Liver (tissue), 9 donors: ENCODE data around the gene PROX2. TPM values are rescaled to one million over a fixed set of nuclear protein-coding genes. Genes with fewer than 3 reads are reported as not detected.

Experiments used
- DNase-seq: peaks from one replicate; pipeline ENCODE4 v3.0.0-alpha.2; 2017; ENCODE audit warnings: low spot score
- H3K27ac ChIP-seq, 2 donors: one replicate each; pipeline ENCODE4 v1.7.0; 2013; ENCODE audit warnings: inconsistent platforms in 2 of 2, low read length in 2 of 2, control low read depth in 1 of 2, low read depth in 1 of 2, mild to moderate bottlenecking in 1 of 2
- H3K27me3 ChIP-seq, 4 donors: one replicate each; pipeline versions ENCODE4 v1.6.1 to v1.7.0; 2013; ENCODE audit warnings: low read length in 3 of 4, inconsistent platforms in 1 of 4, mild to moderate bottlenecking in 1 of 4, moderate library complexity in 1 of 4; ENCODE audit not compliant: control insufficient read depth in 4 of 4, insufficient read depth in 4 of 4
- H3K36me3 ChIP-seq, 4 donors: one replicate each; pipeline versions ENCODE4 v1.6.1 to v1.7.0; 2013; ENCODE audit warnings: low read length in 3 of 4, mild to moderate bottlenecking in 3 of 4, low read depth in 1 of 4, moderate library complexity in 1 of 4; ENCODE audit not compliant: control insufficient read depth in 4 of 4, insufficient read depth in 3 of 4
- H3K4me1 ChIP-seq, 4 donors: one replicate each; pipeline versions ENCODE4 v1.6.1 to v1.7.0; 2013; ENCODE audit warnings: low read length in 3 of 4, mild to moderate bottlenecking in 3 of 4, moderate library complexity in 1 of 4; ENCODE audit not compliant: control insufficient read depth in 4 of 4, insufficient read depth in 4 of 4
- H3K4me3 ChIP-seq, 3 donors: one replicate each; pipeline versions ENCODE4 v1.6.1 to v1.7.0; 2013; ENCODE audit warnings: low read length in 3 of 3, control low read depth in 1 of 3, low read depth in 1 of 3, mild to moderate bottlenecking in 1 of 3
- H3K9ac ChIP-seq, 2 donors: one replicate each; pipeline ENCODE4 v1.7.0; 2013; ENCODE audit warnings: low read length in 2 of 2, mild to moderate bottlenecking in 2 of 2, moderate library complexity in 2 of 2, control low read depth in 1 of 2, low read depth in 1 of 2
- H3K9me3 ChIP-seq, 4 donors: one replicate each; pipeline versions ENCODE4 v1.6.1 to v1.7.0; 2013; ENCODE audit warnings: low read length in 3 of 4; ENCODE audit not compliant: control insufficient read depth in 4 of 4
- ATF3 ChIP-seq: IDR thresholded peaks from 2 replicates; pipeline ENCODE4 v1.6.1; 2016; ENCODE audit warnings: antibody characterized with exemption
- CTCF ChIP-seq: fragments of 150-350 bp; IDR thresholded peaks from 2 replicates; pipeline ENCODE4 v1.5.1; 2017; ENCODE audit warnings: improper control_type of control experiment, low read depth, low read length; ENCODE audit not compliant: missing input control
- EGR1 ChIP-seq, 2 donors: IDR thresholded peaks; 2 replicates each; pipeline ENCODE4 v1.6.1; 2016 to 2018; ENCODE audit warnings: antibody characterized with exemption in 2 of 2, low read depth in 2 of 2
- FOXA1 ChIP-seq: IDR thresholded peaks from 2 replicates; pipeline ENCODE4 v1.6.1; 2016; ENCODE audit warnings: antibody characterized with exemption
- FOXA2 ChIP-seq: IDR thresholded peaks from 2 replicates; pipeline ENCODE4 v1.6.1; 2016; ENCODE audit warnings: antibody characterized with exemption
- GABPA ChIP-seq, 2 donors: IDR thresholded peaks in 1 of 2; conservative IDR thresholded peaks in 1 of 2; 2 replicates each; pipeline ENCODE4 v1.6.1; 2016; ENCODE audit warnings: antibody characterized with exemption in 2 of 2, mild to moderate bottlenecking in 1 of 2, moderate library complexity in 1 of 2
- HNF4A ChIP-seq, 2 donors: conservative IDR thresholded peaks; 2 replicates each; pipeline ENCODE4 v1.6.1; 2016; ENCODE audit warnings: antibody characterized with exemption in 2 of 2, mild to moderate bottlenecking in 2 of 2
- HNF4G ChIP-seq: IDR thresholded peaks from 2 replicates; pipeline ENCODE4 v1.6.1; 2016; ENCODE audit warnings: antibody characterized with exemption
- JUND ChIP-seq, 2 donors: IDR thresholded peaks; 2 replicates each; pipeline ENCODE4 v1.6.1; 2016; ENCODE audit warnings: antibody characterized with exemption in 2 of 2
- MAX ChIP-seq: IDR thresholded peaks from 2 replicates; pipeline ENCODE4 v1.6.1; 2016; ENCODE audit warnings: antibody characterized with exemption
- NR2F2 ChIP-seq: IDR thresholded peaks from 2 replicates; pipeline ENCODE4 v1.6.1; 2016; ENCODE audit warnings: antibody characterized with exemption
- RAD21 ChIP-seq, 2 donors: IDR thresholded peaks; 2 replicates each; pipeline ENCODE4 v1.6.1; 2016; ENCODE audit warnings: antibody characterized with exemption in 2 of 2, mild to moderate bottlenecking in 2 of 2
- REST ChIP-seq: IDR thresholded peaks from 2 replicates; pipeline ENCODE4 v1.6.1; 2016; ENCODE audit warnings: antibody characterized with exemption, mild to moderate bottlenecking
- RXRA ChIP-seq, 2 donors: IDR thresholded peaks; 2 replicates each; pipeline ENCODE4 v1.6.1; 2017 to 2018; ENCODE audit warnings: antibody characterized with exemption in 2 of 2, mild to moderate bottlenecking in 1 of 2
- SP1 ChIP-seq: IDR thresholded peaks from 2 replicates; pipeline ENCODE4 v1.6.1; 2018; ENCODE audit warnings: antibody characterized with exemption, mild to moderate bottlenecking
- TAF1 ChIP-seq: conservative IDR thresholded peaks from 2 replicates; pipeline ENCODE4 v1.6.1; 2016; ENCODE audit warnings: antibody characterized with exemption, mild to moderate bottlenecking
- YY1 ChIP-seq: IDR thresholded peaks from 2 replicates; pipeline ENCODE4 v1.6.1; 2016; ENCODE audit warnings: antibody characterized with exemption, mild to moderate bottlenecking
- ZBTB33 ChIP-seq: IDR thresholded peaks from 2 replicates; pipeline ENCODE4 v1.6.1; 2016; ENCODE audit warnings: antibody characterized with exemption
- WGBS: extraction: QIAGEN DNeasy Blood & Tissue Kit; methylation state at CpG from one replicate; pipeline ENCODE4 v1.1.7; 2013; 5-methylcytosine and 5-hydroxymethylcytosine counted together
- polyA plus RNA-seq, 2 donors: library from polyadenylated mRNA; stranded (reverse) in 1 of 2; unstranded in 1 of 2; fragments of 200-250 nt in 1 of 2; fragments of >200 nt in 1 of 2; fragmentation: Nextera tagmentation in 1 of 2; extraction: Ambion mirVana in 1 of 2; gene quantifications; one replicate each; pipeline versions ENCODE4 v1.2.1 to v1.2.3, GENCODE V29; 2013 to 2015
- total RNA-seq, 2 donors: library from RNA; depleted of rRNA; stranded (reverse); fragments of >200 nt; gene quantifications; one replicate each; pipeline ENCODE4 v1.2.3, GENCODE V29; 2014
- donor health status: healthy.
- donor health status: healthy.
- donor health status: healthy.
- donor health status: healthy.
- donor health status: healthy.

Gene PROX2
- total and polyA plus RNA-seq, 4 donors: 0.06 TPM; not detected in 3

GRCh38 chr14:74846968-74847665, 28.8 kb downstream of the PROX2 start:
- 96% methylated on average over 1 of the region's 1 CpG for WGBS
- no peak for TF ChIP-seq TAF1
- TF ChIP-seq JUND (IDR thresholded peaks at IDR 0.05): no peak
- no peak for TF ChIP-seq HNF4G
- no peak for TF ChIP-seq HNF4A (conservative IDR thresholded peaks at IDR 0.05)
- TF ChIP-seq RXRA (IDR thresholded peaks at IDR 0.05): no peak
- no peak for TF ChIP-seq EGR1 (IDR thresholded peaks at IDR 0.05; ENCODE audit: low read depth in 2 of 2)
- no peak for TF ChIP-seq ATF3
- DNase-seq: no peak
- no peaks in the 10 kb centered on the region for H3K36me3 ChIP-seq
- H3K9ac ChIP-seq: no peak overlapping the region
- H3K27ac ChIP-seq: no peak overlapping the region
- no peaks in the 10 kb centered on the region for H3K27me3 ChIP-seq
- H3K4me1 ChIP-seq: no peaks in the 10 kb centered on the region
- H3K9me3 ChIP-seq: no peaks in the 10 kb centered on the region
- H3K4me3 ChIP-seq: no peak overlapping the region

GRCh38 chr14:74846168-74846567, 29.8 kb downstream of the PROX2 start:
- TF ChIP-seq NR2F2: no peak
- no peak for TF ChIP-seq SP1
- TF ChIP-seq EGR1 (IDR thresholded peaks at IDR 0.05; ENCODE audit: low read depth in 2 of 2): no peak
- no peak for TF ChIP-seq HNF4G
- TF ChIP-seq RAD21 (IDR thresholded peaks at IDR 0.05): no peak
- TF ChIP-seq YY1: no peak
- no peak for TF ChIP-seq GABPA (IDR thresholded peaks at IDR 0.05 in 1 of 2, conservative IDR thresholded peaks at IDR 0.05 in 1 of 2)
- no peak for TF ChIP-seq FOXA1
- TF ChIP-seq FOXA2: no peak
- no peak for TF ChIP-seq CTCF
- TF ChIP-seq MAX: no peak
- no peak for TF ChIP-seq ZBTB33
- no peak for TF ChIP-seq REST
- no peak for TF ChIP-seq RXRA (IDR thresholded peaks at IDR 0.05)
- no peak for TF ChIP-seq JUND (IDR thresholded peaks at IDR 0.05)
- TF ChIP-seq TAF1: no peak
- TF ChIP-seq ATF3: no peak
- TF ChIP-seq HNF4A (conservative IDR thresholded peaks at IDR 0.05): no peak
- DNase-seq: no peak
- no peaks in the 10 kb centered on the region for H3K27me3 ChIP-seq
- no peaks in the 10 kb centered on the region for H3K4me1 ChIP-seq
- no peaks in the 10 kb centered on the region for H3K36me3 ChIP-seq
- no peak overlapping the region for H3K4me3 ChIP-seq
- H3K9me3 ChIP-seq: no peaks in the 10 kb centered on the region
- WGBS: 87% methylated on average over 3 of the region's 3 CpGs
- no peak overlapping the region for H3K9ac ChIP-seq
- no peak overlapping the region for H3K27ac ChIP-seq
